Endothelial cell of umbilical vein (primary cell): ENCODE measurements around the gene SDHC. TPM values are rescaled to one million over a fixed set of nuclear protein-coding genes. Genes with fewer than 3 reads are reported as not detected.

Experiments
- BruUV-seq: library from RNA; stranded (reverse); fragments of 400-500 nt; replicated peaks from 2 replicates; lab custom pipeline; 2021; lab: Mats Ljungman, UMichigan
- CTCF ChIA-PET: fragments of 300-600, 350-600 bp; sonication (Branson Sonifier 250); formaldehyde crosslinking; loops from one replicate; lab custom pipeline; 2021; ENCODE audit warnings: antibody characterized with exemption, inconsistent platforms; lab: Charles Lee
- POLR2A ChIA-PET: fragments of 300-600, 350-600 bp; sonication (Branson Sonifier 250); formaldehyde crosslinking; loops from one replicate; lab custom pipeline; 2021; ENCODE audit warnings: antibody characterized with exemption, inconsistent platforms; lab: Charles Lee
- DNase-seq: peaks from one replicate; pipeline ENCODE4 v3.0.0-alpha.2; 2011; ENCODE audit warnings: low read depth, low spot score
- FAIRE-seq: peaks from 2 replicates; lab custom pipeline; 2011; peaks lifted over from hg19 to GRCh38; lab: Jason Lieb, UNC
- H2AFZ ChIP-seq: 2 replicates; pipeline ENCODE4 v1.6.0; 2012; ENCODE audit warnings: low read depth, low read length, control low read depth, inconsistent platforms
- H3K27ac ChIP-seq: 2 replicates; pipeline ENCODE4 v1.5.1; 2011; ENCODE audit warnings: low read depth, mild to moderate bottlenecking, control low read depth, low read length, moderate library complexity; ENCODE audit not compliant: insufficient read depth
- H3K27me3 ChIP-seq, 2 experiments: 2 replicates each; pipeline versions ENCODE4 v1.6.0 to v1.6.1; 2011; ENCODE audit warnings: low read length in 2 of 2, mixed read lengths in 1 of 2; ENCODE audit not compliant: control insufficient read depth in 2 of 2, insufficient read depth in 2 of 2
- H3K36me3 ChIP-seq, 2 experiments: 2 replicates in 1 of 2; 3 replicates in 1 of 2; pipeline ENCODE4 v1.5.1; 2011; ENCODE audit warnings: low read length in 2 of 2, mild to moderate bottlenecking in 1 of 2, moderate library complexity in 1 of 2; ENCODE audit not compliant: control insufficient read depth in 2 of 2, insufficient read depth in 2 of 2; ENCODE audit errors: extremely low read depth in 1 of 2
- H3K4me1 ChIP-seq: 3 replicates; pipeline ENCODE4 v1.5.1; 2011; ENCODE audit warnings: mild to moderate bottlenecking, low read length; ENCODE audit not compliant: control insufficient read depth, insufficient read depth; ENCODE audit errors: extremely low read depth
- H3K4me2 ChIP-seq: 2 replicates; pipeline ENCODE4 v1.6.1; 2011; ENCODE audit warnings: low read length, control low read depth, mixed read lengths; ENCODE audit not compliant: insufficient read depth
- H3K4me3 ChIP-seq, 3 experiments: fragments of 200-600 bp in 1 of 3; sonication (generic), shearing (Covaris generic) in 1 of 3; replicated peaks in 1 of 3; 2 replicates each; pipeline ENCODE4 v1.5.1; 2011 to 2016; ENCODE audit warnings: control low read depth in 3 of 3, low read length in 3 of 3, mild to moderate bottlenecking in 2 of 3, inconsistent platforms in 1 of 3, low read depth in 1 of 3, moderate library complexity in 1 of 3; ENCODE audit not compliant: insufficient read depth in 1 of 3
- H3K79me2 ChIP-seq: 2 replicates; pipeline ENCODE4 v1.6.0; 2012; ENCODE audit warnings: low read length, inconsistent platforms; ENCODE audit not compliant: control insufficient read depth, insufficient read depth
- H3K9ac ChIP-seq: replicated peaks from 2 replicates; pipeline ENCODE3; 2011; ENCODE audit warnings: low read length, control low read depth; ENCODE audit not compliant: insufficient read depth; ENCODE audit errors: extremely low read depth
- H3K9me1 ChIP-seq: replicated peaks from 3 replicates; pipeline ENCODE4 v1.6.0; 2011; ENCODE audit warnings: mild to moderate bottlenecking, low read length; ENCODE audit not compliant: control insufficient read depth, insufficient read depth; ENCODE audit errors: extremely low read depth
- H3K9me3 ChIP-seq: replicated peaks from 2 replicates; pipeline ENCODE4 v1.5.1; 2012; ENCODE audit warnings: low read length, inconsistent platforms; ENCODE audit not compliant: control insufficient read depth, insufficient read depth
- H4K20me1 ChIP-seq: replicated peaks from 2 replicates; pipeline ENCODE3; 2011; ENCODE audit warnings: mild to moderate bottlenecking, low read length; ENCODE audit not compliant: control insufficient read depth, insufficient read depth; ENCODE audit errors: extremely low read depth
- EZH2 ChIP-seq: IDR thresholded peaks from 2 replicates; pipeline ENCODE4 v1.6.1; 2012; ENCODE audit warnings: borderline replicate concordance, low read depth, mild to moderate bottlenecking, moderate library complexity, low read length, inconsistent platforms; ENCODE audit not compliant: severe bottlenecking
- FOS ChIP-seq: IDR thresholded peaks from 2 replicates; pipeline ENCODE4 v1.6.1; 2011; ENCODE audit warnings: mild to moderate bottlenecking, low read length, moderate library complexity, borderline replicate concordance; ENCODE audit not compliant: insufficient read depth
- GATA2 ChIP-seq: IDR thresholded peaks from 2 replicates; pipeline ENCODE4 v1.7.0; 2011; ENCODE audit warnings: low read depth, mild to moderate bottlenecking, moderate library complexity, mixed read lengths, low read length; ENCODE audit not compliant: insufficient read length, insufficient read depth
- JUN ChIP-seq: IDR thresholded peaks from 2 replicates; pipeline ENCODE4 v1.6.1; 2011; ENCODE audit warnings: borderline replicate concordance, low read depth; ENCODE audit not compliant: insufficient read length, insufficient read depth
- MYC ChIP-seq: IDR thresholded peaks from one replicate; pipeline ENCODE4 v1.6.1; 2011; ENCODE audit warnings: mild to moderate bottlenecking, low read depth, low read length
- POLR2A ChIP-seq: IDR thresholded peaks from 2 replicates; pipeline ENCODE4 v1.6.1; 2012; ENCODE audit warnings: low read depth, mild to moderate bottlenecking, control low read depth, low read length
- POLR2AphosphoS5 ChIP-seq: IDR thresholded peaks from 2 replicates; pipeline ENCODE4 v1.6.1; 2012; ENCODE audit warnings: low read depth, mild to moderate bottlenecking, control low read depth, low read length, moderate library complexity; ENCODE audit not compliant: insufficient read depth
- dilution Hi-C: fragments of 300-500 bp; cut with MboI; formaldehyde crosslinking; loops from one replicate; pipeline ENCODE4 v1.15.0; 2019; ENCODE audit warnings: low sequenced_read_pairs; ENCODE audit not compliant: extremely low pct_ligation_motif_present
- intact Hi-C: fragments of 100-400 bp; cut with micrococcal nuclease; formaldehyde crosslinking; loops from one replicate; pipeline ENCODE4 v1.10.0; 2022
- polyA plus RNA-seq, 4 experiments: library from polyadenylated mRNA; depleted of rRNA in 3 of 4; stranded (reverse) in 3 of 4; unstranded in 1 of 4; fragments of >200 nt; gene quantifications; 2 replicates each; pipeline versions ENCODE4 v1.2.1 to v1.2.3, GENCODE V29; 2011 to 2012; ENCODE audit warnings: missing spikeins in 1 of 4
- total RNA-seq: library from RNA; stranded (reverse); gene quantifications from 2 replicates; pipeline ENCODE4 v1.2.3, GENCODE V29; 2021
- TF ChIP-seq, protein P1 (sequence below): IDR thresholded peaks from 2 replicates; pipeline ENCODE4 v1.6.1; 2011; ENCODE audit not compliant: insufficient read depth, insufficient read length
- TF ChIP-seq, protein P2 (sequence below), 2 donors: IDR thresholded peaks; 1 replicate in 1 of 2; 2 replicates in 1 of 2; pipeline ENCODE4 v1.5.1; 2011; ENCODE audit warnings: low read length in 2 of 2, mild to moderate bottlenecking in 2 of 2, moderate library complexity in 2 of 2, control low read depth in 1 of 2, inconsistent platforms in 1 of 2, low read depth in 1 of 2; ENCODE audit not compliant: insufficient read depth in 1 of 2; ENCODE audit errors: extremely low read depth in 1 of 2

Gene SDHC
- total and polyA plus RNA-seq, 2 donors (not counting 3 experiments of a cell fraction or from before 2014, with no cell fraction given) = 148 to 279 TPM

GRCh38 chr1:161266202-161266601 lies 48.0 kb upstream of the SDHC start:
- dilution Hi-C loops = no loop called here
- H3K4me1 ChIP-seq = no peaks in the 10 kb centered on the region

More at GRCh38 chr1:161266202-161266601, 48.0 kb upstream of the SDHC start:
- TF ChIP-seq MYC (no peak), FOS (no peak), JUN (no peak), EZH2 (no peak), POLR2A (no peak), GATA2 (no peak), POLR2AphosphoS5 (no peak)
- TF ChIP-seq, protein P1, sequence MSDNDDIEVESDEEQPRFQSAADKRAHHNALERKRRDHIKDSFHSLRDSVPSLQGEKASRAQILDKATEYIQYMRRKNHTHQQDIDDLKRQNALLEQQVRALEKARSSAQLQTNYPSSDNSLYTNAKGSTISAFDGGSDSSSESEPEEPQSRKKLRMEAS = no peak
- TF ChIP-seq, protein P2, sequence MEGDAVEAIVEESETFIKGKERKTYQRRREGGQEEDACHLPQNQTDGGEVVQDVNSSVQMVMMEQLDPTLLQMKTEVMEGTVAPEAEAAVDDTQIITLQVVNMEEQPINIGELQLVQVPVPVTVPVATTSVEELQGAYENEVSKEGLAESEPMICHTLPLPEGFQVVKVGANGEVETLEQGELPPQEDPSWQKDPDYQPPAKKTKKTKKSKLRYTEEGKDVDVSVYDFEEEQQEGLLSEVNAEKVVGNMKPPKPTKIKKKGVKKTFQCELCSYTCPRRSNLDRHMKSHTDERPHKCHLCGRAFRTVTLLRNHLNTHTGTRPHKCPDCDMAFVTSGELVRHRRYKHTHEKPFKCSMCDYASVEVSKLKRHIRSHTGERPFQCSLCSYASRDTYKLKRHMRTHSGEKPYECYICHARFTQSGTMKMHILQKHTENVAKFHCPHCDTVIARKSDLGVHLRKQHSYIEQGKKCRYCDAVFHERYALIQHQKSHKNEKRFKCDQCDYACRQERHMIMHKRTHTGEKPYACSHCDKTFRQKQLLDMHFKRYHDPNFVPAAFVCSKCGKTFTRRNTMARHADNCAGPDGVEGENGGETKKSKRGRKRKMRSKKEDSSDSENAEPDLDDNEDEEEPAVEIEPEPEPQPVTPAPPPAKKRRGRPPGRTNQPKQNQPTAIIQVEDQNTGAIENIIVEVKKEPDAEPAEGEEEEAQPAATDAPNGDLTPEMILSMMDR (IDR thresholded peaks at IDR 0.05; ENCODE audit: extremely low read depth in 1 of 2, insufficient read depth in 1 of 2, low read depth in 1 of 2, low read length in 2 of 2) = no peak
- Histone ChIP-seq H3K36me3 (no peaks in the 10 kb centered on the region), H3K27ac (no peak overlapping the region), H3K9me1 (no peaks in the 10 kb centered on the region), H3K4me2 (no peak overlapping the region), H3K9ac (no peak overlapping the region), H3K4me3 (no peak overlapping the region), H3K27me3 (peaks cover 10 to 18% of the 10 kb centered on the region in 2 experiments), H2AFZ (no peak overlapping the region), H4K20me1 (no peaks in the 10 kb centered on the region), H3K9me3 (no peaks in the 10 kb centered on the region), H3K79me2 (no peaks in the 10 kb centered on the region)
- DNase-seq = no peak
- intact Hi-C loops = no loop called here
- no peak for FAIRE-seq
- CTCF ChIA-PET = interaction anchor here (1.3 to 2.4 kb wide), 2 partner anchors 8 to 25 kb away, joined by 3 to 7 read pairs; no protein-coding TSS in a partner anchor
- POLR2A ChIA-PET = no interaction called here
- no TSS peak for BruUV-seq
